ENCODE data around the gene KRTAP10-1. TPM values are rescaled to one million over a fixed set of nuclear protein-coding genes. Genes with fewer than 3 reads are reported as not detected.
"Not testable (repeated sequence)": the region's sequence is repeated elsewhere in the genome, so short reads cannot be mapped to it uniquely, and the experiment has no call there.

The KRTAP10-1 gene
- total and polyA plus RNA-seq, 4 donors = not detected

DNA sequence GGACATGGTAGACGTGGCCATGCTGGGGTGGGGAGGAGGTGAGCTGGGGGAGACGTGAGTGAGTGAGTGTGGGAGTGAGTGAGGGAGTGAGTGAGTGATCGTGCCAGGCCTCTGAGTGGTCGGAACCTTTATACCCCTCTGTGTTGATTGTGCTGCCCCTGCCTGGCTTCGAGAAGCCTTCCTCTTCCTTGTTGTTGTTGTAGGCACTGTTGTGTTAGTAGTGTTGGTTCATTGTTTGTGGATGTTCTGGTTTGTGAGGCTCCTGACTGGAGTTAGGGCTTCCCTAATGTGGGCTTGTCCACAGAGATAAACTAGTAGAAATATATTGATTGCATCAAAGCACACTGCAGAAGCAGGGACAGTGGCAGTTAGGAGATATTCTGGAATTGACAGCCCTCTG lies 18.7 kb upstream of the KRTAP10-1 start, which contains the start of gene KRTAP10-3:
KRTAP10-3 (minus strand) TSS at position 101 of the 400 bp plus-strand sequence; CDS start at position 21, 80 bp downstream.
- Histone ChIP-seq H3K9ac (ENCODE audit: low read depth in 1 of 2, low read length in 2 of 2) (no peak within 1 kb of the TSS), H3K9me3 (ENCODE audit: control insufficient read depth in 4 of 4, low read length in 3 of 4) (no peaks in the 10 kb centered on the region), H3K4me3 (ENCODE audit: low read depth in 1 of 3, low read length in 3 of 3) (no peak within 1 kb of the TSS), H3K27ac (ENCODE audit: low read depth in 1 of 2, low read length in 2 of 2) (no peak within 1 kb of the TSS), H3K4me1 (ENCODE audit: control insufficient read depth in 4 of 4, insufficient read depth in 4 of 4, low read length in 3 of 4) (peaks cover 0 to 4% (median 0%) of the 10 kb centered on the region in 4 donors), H3K27me3 (ENCODE audit: control insufficient read depth in 4 of 4, insufficient read depth in 4 of 4, low read length in 3 of 4) (no peaks in the 10 kb centered on the region), H3K36me3 (ENCODE audit: control insufficient read depth in 4 of 4, insufficient read depth in 3 of 4, low read depth in 1 of 4, low read length in 3 of 4) (no peaks in the 10 kb centered on the region)
- peak; percentile 19 for DNase-seq (ENCODE audit: low spot score)
- TF ChIP-seq YY1 (IDR thresholded peaks at IDR 0.05) (no peak), FOXA1 (IDR thresholded peaks at IDR 0.05) (no peak), NR2F2 (IDR thresholded peaks at IDR 0.05) (no peak), RXRA (IDR thresholded peaks at IDR 0.05) (no peak), GABPA (IDR thresholded peaks at IDR 0.05 in 1 of 2, conservative IDR thresholded peaks at IDR 0.05 in 1 of 2) (no peak), HNF4A (conservative IDR thresholded peaks at IDR 0.05) (no peak), HNF4G (IDR thresholded peaks at IDR 0.05) (no peak), EGR1 (IDR thresholded peaks at IDR 0.05; ENCODE audit: low read depth in 2 of 2) (no peak), RAD21 (IDR thresholded peaks at IDR 0.05) (no peak)
- TF ChIP-seq, protein P1, sequence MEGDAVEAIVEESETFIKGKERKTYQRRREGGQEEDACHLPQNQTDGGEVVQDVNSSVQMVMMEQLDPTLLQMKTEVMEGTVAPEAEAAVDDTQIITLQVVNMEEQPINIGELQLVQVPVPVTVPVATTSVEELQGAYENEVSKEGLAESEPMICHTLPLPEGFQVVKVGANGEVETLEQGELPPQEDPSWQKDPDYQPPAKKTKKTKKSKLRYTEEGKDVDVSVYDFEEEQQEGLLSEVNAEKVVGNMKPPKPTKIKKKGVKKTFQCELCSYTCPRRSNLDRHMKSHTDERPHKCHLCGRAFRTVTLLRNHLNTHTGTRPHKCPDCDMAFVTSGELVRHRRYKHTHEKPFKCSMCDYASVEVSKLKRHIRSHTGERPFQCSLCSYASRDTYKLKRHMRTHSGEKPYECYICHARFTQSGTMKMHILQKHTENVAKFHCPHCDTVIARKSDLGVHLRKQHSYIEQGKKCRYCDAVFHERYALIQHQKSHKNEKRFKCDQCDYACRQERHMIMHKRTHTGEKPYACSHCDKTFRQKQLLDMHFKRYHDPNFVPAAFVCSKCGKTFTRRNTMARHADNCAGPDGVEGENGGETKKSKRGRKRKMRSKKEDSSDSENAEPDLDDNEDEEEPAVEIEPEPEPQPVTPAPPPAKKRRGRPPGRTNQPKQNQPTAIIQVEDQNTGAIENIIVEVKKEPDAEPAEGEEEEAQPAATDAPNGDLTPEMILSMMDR (IDR thresholded peaks at IDR 0.05; ENCODE audit: low read depth, low read length, missing input control) = no peak
- TF ChIP-seq, protein P2, sequence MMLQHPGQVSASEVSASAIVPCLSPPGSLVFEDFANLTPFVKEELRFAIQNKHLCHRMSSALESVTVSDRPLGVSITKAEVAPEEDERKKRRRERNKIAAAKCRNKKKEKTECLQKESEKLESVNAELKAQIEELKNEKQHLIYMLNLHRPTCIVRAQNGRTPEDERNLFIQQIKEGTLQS (IDR thresholded peaks at IDR 0.05) = no peak
- 74% methylated on average over 5 of the region's 5 CpGs for WGBS

DNA sequence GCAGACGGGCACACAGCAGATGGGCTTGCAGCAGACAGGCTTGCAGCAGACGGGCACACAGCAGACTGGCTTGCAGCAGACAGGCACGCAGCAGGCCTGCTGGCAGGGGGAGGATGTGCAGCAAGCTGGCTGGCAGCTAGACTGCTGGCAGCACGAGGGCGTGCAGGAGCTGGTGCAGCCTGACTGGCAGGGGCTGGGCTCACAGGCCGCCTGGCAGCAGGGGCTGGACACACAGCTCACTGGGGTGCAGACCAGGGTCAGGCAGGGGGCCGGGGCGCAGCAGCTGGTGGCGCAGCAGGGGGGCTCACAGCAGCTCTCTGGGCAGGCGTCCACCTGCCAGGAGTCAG lies 18.3 kb upstream of the KRTAP10-1 start:
- not testable (repeated sequence) for DNase-seq (ENCODE audit: low spot score); H3K27ac ChIP-seq (ENCODE audit: low read depth in 1 of 2, low read length in 2 of 2); H3K36me3 ChIP-seq (ENCODE audit: control insufficient read depth in 4 of 4, insufficient read depth in 3 of 4, low read depth in 1 of 4, low read length in 3 of 4); H3K9me3 ChIP-seq (ENCODE audit: control insufficient read depth in 4 of 4, low read length in 3 of 4); H3K27me3 ChIP-seq (ENCODE audit: control insufficient read depth in 4 of 4, insufficient read depth in 4 of 4, low read length in 3 of 4); H3K4me1 ChIP-seq (ENCODE audit: control insufficient read depth in 4 of 4, insufficient read depth in 4 of 4, low read length in 3 of 4); H3K9ac ChIP-seq (ENCODE audit: low read depth in 1 of 2, low read length in 2 of 2); H3K4me3 ChIP-seq (ENCODE audit: low read depth in 1 of 3, low read length in 3 of 3)
- WGBS = 77% methylated on average over 10 of the region's 10 CpGs

- H3K9ac ChIP-seq (ENCODE audit: low read depth in 1 of 2, low read length in 2 of 2) = no peak overlapping the region
- H3K4me3 ChIP-seq (ENCODE audit: low read depth in 1 of 3, low read length in 3 of 3) = no peak overlapping the region
- TF ChIP-seq RXRA (IDR thresholded peaks at IDR 0.05) (no peak), EGR1 (IDR thresholded peaks at IDR 0.05; ENCODE audit: low read depth in 2 of 2) (no peak)
- peaks cover 0 to 4% (median 0%) of the 10 kb centered on the region in 4 donors for H3K4me1 ChIP-seq (ENCODE audit: control insufficient read depth in 4 of 4, insufficient read depth in 4 of 4, low read length in 3 of 4)
- H3K9me3 ChIP-seq (ENCODE audit: control insufficient read depth in 4 of 4, low read length in 3 of 4) = no peaks in the 10 kb centered on the region
- no peak overlapping the region for H3K27ac ChIP-seq (ENCODE audit: low read depth in 1 of 2, low read length in 2 of 2)
- no peaks in the 10 kb centered on the region for H3K27me3 ChIP-seq (ENCODE audit: control insufficient read depth in 4 of 4, insufficient read depth in 4 of 4, low read length in 3 of 4)
- 50% methylated on average over 30 of the region's 30 CpGs for WGBS
- no peaks in the 10 kb centered on the region for H3K36me3 ChIP-seq (ENCODE audit: control insufficient read depth in 4 of 4, insufficient read depth in 3 of 4, low read depth in 1 of 4, low read length in 3 of 4)
- peak; percentile 31 for DNase-seq (ENCODE audit: low spot score)
Observed at GRCh38 chr21:44557491-44558328, 17.7 kb upstream of the KRTAP10-1 start.

All from liver (tissue), 9 donors.